HG02571 (cell line): ENCODE measurements around the gene QSER1.
"Not testable (repeated sequence)": the region's sequence is repeated elsewhere in the genome, so short reads cannot be mapped to it uniquely, and the experiment has no call there.

Source experiments
- ATAC-seq: cut with Tn5 transposase; IDR thresholded peaks from one replicate; pipeline ENCODE4 v1.9.1; 2021; ENCODE audit warnings: mild to moderate bottlenecking, moderate library complexity; ENCODE audit not compliant: unreplicated experiment

Gene QSER1

DNA sequence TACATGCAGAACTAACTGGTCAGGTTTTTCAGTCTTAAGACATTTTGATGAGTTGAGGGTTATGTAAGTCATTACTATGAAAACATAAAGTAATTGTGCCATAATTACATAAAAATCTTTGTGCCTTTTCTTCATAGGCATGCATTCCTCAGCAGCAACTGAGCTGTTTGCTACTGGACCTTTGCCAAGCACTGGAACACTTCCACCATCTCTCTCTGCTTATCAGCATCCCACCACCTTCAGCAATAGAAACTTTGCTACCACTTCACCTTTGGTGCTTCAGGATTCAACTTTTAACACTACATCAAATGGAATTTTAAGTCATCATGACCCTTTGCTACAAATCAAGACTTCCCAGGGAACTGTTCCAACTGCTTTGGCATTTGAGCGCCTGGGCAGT, 39.0 kb downstream of the QSER1 start:
- ATAC-seq: no peak

DNA sequence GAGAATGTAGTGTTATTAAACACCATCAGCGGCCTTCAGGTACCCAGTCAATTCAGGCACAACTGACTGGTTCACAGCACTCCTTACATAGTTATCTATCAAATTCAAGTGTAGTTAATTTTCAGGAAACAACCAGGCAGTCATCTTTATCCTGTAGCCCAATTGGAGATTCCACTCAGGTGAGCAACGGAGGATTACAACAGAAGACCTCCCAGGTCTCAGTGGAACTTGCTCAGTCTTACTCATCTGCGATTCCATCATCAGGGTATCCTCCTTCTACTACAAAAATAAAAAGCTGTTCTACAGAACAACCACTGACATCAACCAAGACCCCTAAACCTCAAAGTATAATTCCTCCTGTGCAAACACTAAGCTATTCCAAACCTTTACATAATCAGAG, 39.6 kb downstream of the QSER1 start:
- no peak for ATAC-seq

DNA sequence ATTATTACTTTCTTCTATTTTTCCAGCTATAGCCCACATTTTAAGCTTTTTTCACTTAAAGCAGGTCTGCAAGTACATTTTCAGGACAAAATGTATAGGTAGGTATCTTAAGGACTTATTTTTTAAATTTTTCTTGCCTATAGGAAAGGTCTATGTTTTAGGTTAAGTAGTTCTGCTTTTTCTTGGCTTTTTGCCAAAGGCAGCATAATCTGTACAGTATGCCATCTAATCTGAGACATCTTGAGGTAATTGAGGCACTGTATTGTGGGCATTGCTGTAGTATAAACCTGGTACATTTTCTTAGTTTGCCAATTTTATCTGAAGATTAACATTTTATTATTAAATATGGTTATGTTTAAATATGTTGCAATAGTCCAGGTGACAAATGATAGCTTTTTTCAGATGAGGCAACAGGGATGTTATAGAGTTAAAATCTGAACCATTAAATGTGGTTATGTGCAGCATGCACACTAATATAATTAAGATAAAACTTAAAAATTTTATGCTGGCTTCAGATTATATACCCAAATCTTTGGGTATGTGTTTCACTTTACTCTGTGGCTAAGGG, 42.9 kb downstream of the QSER1 start:
- ATAC-seq: no peak

DNA sequence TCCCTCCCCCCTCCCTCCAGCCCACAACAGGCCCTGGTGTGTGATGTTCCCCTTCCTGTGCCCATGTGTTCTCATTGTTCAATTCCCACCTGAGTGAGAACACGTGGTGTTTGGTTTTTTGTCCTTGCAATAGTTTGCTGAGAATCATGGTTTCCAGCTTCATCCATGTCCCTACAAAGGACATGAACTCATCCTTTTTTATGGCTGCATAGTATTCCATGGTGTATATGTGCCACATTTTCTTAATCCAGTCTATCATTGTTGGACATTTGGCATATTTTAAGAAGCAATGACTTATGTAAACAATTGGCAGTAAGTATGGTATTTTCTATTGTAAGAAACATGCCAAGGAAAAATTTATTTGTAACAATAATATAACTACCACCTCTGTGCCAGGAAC, 43.6 kb downstream of the QSER1 start:
- not testable (repeated sequence) for ATAC-seq

DNA sequence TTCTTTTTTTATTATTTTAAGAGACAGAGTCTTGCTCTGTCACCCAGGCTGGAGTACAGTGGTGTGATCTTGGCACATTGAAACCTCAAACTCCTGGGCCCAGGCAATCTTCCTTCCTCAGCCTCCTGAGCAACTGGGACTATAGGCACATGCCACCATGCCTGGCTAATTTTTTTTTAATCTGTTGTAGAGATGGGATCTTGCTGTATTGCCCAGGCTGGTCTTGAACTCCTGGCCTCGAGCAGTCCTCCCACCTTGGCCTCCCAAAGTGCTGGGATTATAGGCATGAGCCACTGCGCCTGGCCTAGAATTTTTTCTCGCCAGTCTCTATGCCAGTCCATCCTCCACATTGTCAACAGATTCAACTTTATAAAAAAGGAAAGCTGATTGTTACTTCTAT, 44.7 kb downstream of the QSER1 start:
- not testable (repeated sequence) for ATAC-seq

DNA sequence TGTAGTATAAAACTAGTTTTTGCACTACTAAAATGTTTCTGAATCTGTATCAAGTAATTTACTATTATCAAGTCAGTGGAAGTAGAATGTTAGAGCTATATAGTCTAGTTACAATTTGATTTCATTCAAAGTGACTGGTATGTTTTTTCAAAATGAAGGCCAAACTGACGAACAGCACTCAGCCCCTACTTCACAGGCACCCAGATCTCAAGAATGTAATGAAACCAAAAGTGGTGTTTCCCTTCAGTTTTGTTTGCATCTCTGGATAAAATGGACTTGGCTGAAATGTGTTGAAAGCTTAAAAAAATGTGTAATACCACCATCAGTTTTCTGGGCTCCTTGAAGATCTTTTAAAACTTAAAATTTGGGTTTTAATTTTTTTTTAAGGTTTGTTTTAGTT, 46.4 kb downstream of the QSER1 start:
- ATAC-seq: no peak

DNA sequence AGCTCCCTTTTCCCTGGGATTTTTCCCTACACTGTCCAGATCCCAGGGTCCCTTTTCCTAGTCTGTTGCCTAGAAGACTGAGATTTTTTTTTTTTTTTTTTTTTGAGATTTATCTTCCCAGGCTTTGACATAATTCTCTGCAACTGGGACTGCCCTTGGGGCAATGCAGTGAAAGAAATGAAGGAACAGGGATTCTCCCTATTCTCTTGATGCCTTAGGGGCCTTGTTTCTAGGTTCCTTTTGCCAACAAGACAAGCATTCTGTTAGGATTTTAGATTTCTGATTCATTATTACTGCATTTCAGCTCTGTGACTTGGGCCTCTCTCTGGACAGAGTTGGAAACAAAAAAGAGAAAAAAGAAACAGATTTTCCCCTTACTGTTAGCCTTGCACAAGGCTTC, 47.3 kb downstream of the QSER1 start:
- no peak for ATAC-seq

DNA sequence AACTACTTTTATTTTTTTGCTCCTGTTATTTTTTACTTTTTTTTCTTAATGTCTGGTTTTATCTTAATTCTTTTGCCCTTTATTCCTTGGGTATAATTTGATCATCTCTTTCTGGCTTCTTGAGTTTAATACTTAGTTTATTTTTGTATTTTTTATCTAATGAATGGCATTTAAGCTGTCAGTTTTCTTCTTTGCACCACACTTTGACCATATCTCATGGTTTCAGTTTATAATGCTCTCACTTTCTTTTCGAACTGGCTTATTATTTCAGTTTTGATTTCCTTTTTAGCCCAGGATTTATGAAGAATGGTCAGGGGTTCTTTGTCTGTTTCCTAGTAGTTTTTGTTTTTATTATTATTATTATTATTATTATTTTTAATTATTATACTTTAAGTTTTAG, 48.3 kb downstream of the QSER1 start:
- ATAC-seq: no peak

DNA sequence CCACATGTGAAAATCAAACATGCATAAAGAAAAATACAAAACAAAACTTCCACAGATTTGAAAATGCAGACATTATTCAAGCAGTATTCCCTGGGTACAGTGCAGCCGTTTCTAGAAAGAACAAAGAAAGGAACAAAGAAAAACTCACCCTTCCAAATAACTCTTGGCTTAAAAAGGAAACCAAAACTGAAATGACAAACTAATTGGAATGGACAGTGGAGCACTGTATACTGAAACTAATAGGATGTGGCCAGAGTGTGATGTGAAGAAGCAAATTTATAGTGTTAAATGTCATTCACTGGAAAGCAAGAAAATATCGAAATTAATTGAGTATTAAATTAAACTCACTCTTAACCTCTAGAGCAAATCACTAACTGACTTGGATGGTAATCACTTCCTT, 55.4 kb downstream of the QSER1 start:
- no peak for ATAC-seq

DNA sequence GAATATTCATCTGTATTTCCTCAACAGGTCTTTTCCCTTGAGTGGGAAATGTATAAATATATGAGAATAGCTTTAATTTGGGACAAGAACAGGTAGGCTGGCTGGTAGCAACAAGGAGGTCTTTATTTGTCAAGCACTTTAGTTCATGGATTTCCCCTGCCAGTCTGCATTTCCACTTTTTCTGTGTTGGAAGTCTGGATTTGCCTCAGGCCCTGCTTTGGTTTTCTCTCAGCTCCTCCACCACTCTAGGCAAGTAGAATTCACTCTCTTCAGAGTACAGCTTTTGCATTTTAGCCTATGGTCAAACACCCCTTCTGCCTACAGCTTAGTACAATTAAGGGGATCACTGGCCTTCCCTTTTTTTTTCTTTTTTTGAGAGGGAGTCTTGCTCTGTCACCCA, 57.1 kb downstream of the QSER1 start:
- no peak for ATAC-seq

DNA sequence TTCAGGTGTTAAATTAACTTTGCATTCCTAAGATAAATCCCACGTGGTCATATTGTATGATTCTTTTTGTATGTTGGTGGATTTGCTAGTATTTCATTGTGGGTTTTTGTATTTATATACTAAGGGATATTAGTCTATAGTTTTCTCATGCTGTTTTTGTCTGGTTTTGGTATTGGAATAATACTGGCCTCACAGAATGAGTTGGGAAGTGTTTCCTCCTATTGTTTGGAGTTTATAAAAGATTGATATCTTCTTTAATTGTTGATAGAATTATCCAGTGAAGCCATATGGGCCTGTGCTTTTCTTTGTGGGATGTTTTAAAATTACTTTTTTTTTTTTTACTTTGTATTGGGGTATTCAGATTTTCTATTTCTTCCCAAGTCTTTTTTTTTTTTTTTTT, 59.8 kb downstream of the QSER1 start:
- ATAC-seq: no peak

DNA sequence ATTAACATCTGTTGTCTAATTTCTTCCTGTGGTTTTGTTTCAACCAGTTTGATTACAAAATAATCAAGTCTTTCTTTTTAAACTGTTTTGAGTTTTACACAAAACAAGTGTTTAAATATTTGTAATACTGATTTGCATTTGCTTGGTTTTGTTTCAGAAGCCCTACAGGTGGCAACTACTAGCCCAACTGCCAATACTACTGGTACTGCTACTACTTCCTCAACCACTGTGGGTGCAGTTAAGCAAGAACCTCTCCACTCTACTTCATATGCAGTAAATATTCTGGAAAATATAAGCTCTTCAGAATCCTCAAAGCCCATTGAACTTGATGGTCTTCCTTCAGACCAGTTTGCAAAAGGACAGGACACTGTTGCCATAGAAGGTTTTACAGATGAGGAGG, 61.1 kb downstream of the QSER1 start:
- no peak for ATAC-seq

DNA sequence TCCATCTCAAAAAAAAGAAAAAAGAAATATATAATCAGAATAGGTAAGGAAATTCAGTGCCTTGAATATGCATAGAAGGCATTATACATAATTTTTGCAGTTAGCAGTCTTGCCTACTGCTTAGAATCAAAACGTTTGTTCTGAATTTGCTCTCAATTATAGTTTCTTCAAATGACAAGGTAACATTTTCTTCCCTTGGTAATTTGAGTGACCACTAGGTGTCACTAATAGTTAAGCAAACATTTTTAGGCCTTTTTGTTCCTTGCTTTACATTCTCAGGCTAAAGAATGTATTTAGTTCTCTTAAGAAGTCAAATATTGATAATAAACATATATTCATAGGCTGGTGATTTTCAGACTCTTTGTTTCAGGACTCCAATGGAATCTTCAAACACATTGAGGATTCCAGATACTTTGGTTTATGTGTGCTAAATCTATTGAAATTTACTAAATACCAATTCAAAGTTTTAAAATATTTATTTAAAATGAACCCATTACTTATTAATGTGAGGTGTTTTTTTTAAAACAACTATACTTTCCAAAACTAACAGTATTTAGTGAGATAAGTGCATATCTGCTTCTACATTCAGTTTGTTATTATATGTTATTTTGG, 68.0 kb downstream of the QSER1 start:
- ATAC-seq: no peak

DNA sequence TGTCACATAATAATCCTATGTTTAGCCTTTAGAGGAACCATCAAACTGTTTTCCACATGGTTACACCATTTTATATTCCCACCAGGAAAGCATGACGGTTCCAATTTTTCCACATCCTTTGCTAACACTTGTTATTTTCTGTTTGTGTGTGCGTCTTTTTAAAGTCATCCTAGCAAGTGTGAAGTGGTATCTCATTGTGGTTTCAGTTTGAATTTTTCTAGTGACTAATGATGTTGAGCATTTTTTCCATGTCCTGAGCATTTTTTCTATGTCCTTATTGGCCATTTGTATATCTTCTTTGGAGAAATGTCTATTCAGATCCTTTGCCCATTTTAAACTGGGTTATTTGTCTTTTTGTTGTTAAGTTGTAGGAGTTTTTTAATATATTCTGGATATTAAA, 69.4 kb downstream of the QSER1 start:
- no peak for ATAC-seq

DNA sequence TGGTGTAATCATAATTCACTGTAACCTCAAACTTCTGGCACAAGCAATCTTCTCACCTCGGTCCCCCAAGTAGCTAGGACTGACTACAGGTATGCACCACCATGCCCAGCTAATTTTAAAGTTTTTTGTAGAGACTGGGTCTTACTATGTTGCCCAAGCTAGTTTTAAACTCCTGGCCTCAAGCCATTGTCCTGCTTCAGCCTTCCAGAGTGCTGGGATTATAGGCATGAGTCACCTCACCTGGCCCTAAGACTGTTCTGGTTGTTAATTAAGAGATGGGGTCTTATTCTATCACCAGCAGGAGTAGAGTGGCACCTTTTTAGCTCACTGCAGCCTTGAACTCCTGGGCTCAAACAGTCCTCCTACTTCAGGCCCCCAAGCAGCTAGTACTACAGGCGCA, 71.1 kb downstream of the QSER1 start:
- no peak for ATAC-seq

DNA sequence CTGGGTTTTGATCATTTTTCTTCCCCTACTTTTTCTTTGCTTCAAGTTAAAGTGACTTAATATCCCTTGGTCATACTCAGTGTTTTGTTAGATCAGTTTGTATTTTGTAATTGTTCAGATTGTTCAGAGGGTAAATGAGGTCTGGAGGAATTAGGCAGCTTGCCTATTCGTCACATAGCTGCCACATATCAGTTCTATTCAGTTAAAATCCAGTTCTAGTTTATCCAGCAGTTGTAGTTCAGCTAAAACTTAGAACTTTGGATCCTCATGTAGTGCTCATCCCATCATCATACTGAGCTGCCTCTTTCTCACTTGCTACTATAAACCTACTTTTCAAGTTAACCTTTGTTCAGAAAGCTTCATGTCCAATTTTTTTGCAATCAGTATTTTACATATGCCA, 75.9 kb downstream of the QSER1 start:
- ATAC-seq: no peak

DNA sequence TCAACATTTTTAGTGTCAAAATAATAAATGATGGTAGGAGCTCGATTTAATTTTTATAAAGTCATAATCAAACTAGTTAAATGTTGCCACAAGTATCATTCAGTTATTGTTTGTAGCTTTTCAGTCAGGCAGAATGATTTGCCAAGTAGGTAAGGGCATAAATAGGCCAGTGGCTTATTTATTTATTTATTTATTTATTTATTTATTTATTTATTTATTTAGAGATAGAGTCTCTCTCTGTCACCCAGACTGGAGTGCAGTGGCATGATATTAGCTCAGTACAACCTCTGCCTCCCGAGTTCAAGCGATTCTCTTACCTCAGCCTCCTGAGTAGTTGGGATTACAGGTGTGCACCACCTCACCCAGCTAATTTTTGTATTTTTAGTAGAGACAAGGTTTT, 79.6 kb downstream of the QSER1 start:
- not testable (repeated sequence) for ATAC-seq

DNA sequence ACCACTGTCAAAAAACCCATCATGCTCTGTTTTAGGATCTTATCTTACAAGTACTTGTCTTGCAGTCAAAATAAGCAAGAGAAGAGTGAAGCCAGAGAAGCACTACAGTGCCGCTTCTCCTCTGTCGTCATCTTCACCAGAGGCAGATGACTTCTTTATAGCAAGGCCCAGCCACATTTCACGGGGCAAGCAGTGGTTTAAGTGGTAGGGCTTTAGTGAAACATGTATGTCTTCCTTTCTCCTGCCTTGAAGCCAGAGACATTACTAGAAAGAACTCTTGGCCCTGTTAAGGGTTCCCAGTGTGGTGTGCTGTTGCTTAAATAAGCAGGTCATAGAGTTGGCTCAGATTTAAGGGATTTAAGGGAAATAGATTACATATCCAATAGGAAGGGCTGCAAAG, 80.2 kb downstream of the QSER1 start:
- no peak for ATAC-seq

DNA sequence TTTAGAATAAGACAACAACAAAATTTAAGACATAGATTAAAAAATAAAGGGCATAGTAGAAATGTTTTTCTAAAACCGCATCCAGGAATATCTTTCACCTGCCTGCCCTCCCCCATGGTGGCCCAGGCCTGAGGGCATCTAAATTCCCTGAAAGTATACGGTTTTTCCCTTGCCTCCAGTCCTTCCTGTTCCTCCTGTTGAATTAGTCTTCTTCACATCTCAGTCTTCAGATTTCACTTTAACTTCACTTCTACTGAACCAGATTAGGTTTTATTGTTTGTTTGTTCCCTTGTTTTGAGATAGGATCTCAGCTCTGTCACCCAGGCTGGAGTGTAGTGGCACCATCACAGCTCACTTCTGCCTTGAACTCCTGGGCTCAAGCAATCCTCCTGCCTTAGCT, 90.0 kb downstream of the QSER1 start:
- ATAC-seq: no peak

DNA sequence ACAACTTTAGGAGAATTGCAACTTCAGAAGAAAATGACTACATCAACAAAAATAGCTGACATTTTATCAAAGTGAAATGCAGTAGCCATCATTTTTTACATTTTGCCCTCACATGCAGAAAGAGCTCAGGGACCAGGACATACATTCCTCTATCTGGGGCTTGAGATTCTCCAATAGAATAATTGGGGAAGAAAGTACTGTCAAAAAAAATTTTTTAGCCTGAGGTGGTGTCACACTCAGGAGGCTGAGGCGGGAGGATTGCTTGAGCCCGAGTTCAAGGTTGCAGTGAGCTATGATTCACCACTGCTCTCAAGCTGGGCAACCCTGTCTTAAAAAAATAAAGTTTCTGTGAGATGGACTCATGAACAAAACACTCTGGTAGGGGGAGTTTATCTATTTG, 90.9 kb downstream of the QSER1 start:
- ATAC-seq: no peak

DNA sequence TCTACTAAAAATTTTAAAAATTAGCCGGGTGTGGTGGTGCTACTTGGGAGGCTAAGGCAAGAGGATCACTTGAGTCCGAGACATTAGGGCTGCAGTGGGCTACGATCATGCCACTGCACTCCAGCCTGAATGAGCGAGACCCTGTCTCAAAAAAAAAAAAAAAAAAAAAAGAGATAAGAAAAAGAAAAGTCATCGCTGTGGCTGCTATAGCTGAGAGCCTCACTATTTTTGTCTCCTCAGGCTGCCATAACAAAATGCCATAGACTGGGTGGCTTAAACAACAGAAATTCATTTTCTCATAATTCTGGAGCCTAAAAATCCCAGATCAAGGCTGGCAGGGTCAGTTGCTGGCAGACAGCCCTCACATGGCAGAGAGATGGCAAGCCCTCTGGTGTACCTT, 93.0 kb downstream of the QSER1 start:
- ATAC-seq: no peak

DNA sequence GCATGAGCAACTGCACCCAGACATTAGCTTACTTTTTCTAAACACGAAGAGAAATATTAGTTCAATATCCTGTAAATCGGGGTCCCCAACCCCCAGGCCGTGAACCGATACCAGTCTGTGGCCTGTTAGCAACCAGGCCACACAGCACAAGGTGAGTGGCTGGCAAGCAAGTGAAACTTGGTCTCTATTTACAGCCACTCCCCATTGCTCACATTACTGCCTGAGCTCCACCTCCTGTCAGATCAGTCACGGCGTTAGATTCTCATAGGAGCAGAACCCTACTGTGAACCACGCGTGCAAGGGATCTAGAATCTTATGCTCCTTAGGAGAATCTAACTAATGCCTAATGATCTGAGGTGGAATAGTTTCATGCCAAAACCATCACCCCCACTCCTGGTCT, 95.2 kb downstream of the QSER1 start:
- no peak for ATAC-seq

DNA sequence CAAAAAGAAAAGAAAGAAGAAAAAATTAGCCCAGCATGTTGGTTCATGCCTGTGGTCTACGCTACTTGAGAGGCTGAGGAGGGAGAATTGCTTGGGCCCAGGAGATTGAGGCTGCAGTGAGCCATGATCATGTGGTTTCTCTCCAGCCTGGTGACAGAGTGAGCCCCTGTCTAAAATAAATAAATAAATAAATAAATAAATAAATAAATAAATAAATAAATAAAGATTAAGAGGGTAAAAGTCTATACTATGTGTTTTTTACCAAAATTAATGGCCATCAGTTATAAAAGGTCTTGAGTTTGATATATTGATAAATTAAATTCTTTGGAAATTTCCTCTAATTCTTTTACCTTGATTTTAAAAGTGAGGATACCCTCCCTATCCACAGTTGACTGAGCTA, 97.9 kb downstream of the QSER1 start:
- ATAC-seq: no peak
